SK-N-SH (cell line): ENCODE results near the gene BMP8A.

Source experiments
- GATA2 ChIP-seq: sonication (generic); formaldehyde crosslinking; IDR thresholded peaks from 2 replicates; pipeline ENCODE4 v1.5.0; 2020; ENCODE audit warnings: mild to moderate bottlenecking, missing genetic modification reagents
- TF ChIP-seq, protein P1 (sequence below): fragments of 200-600 bp; sonication (generic); IDR thresholded peaks from 2 replicates; pipeline ENCODE4 v1.6.1; 2017; ENCODE audit warnings: antibody characterized with exemption, mild to moderate bottlenecking, moderate library complexity

DNA sequence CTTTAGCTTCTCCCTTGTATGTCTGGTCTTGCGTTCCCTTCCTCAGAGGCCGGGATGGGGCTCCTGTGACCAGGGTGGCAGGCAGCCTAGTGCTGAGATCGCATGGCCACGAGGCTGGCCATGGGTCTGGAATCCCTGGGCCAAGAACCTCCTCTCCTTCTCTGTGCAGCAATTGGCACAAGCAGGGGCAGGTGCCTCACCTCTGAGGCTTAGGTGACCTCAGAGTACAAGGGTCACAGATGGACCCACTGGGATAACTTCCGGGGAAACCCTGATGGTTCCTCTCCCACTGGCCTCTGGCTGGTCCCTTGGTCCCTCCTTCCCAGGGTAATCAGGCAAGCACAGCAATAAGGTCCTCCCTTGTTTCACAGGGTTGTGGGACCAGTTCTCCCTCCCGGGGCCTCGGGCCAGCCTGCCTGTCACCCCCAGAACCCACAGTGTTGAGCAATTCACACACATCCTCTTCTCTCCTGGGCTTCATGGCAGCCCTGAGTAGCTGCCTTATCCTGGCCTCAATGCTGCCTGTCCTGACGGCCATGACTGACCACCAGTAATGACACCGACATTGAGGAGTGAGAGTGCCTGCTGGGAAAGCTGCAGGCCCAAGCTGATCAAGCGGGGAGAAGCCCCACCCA, 38.6 kb downstream of the BMP8A start:
- TF ChIP-seq, protein P1, sequence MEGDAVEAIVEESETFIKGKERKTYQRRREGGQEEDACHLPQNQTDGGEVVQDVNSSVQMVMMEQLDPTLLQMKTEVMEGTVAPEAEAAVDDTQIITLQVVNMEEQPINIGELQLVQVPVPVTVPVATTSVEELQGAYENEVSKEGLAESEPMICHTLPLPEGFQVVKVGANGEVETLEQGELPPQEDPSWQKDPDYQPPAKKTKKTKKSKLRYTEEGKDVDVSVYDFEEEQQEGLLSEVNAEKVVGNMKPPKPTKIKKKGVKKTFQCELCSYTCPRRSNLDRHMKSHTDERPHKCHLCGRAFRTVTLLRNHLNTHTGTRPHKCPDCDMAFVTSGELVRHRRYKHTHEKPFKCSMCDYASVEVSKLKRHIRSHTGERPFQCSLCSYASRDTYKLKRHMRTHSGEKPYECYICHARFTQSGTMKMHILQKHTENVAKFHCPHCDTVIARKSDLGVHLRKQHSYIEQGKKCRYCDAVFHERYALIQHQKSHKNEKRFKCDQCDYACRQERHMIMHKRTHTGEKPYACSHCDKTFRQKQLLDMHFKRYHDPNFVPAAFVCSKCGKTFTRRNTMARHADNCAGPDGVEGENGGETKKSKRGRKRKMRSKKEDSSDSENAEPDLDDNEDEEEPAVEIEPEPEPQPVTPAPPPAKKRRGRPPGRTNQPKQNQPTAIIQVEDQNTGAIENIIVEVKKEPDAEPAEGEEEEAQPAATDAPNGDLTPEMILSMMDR: no peak
- TF ChIP-seq GATA2 (CRISPR knock-in tag): no peak
